SU-DHL-6 (cell line): Measurements from ENCODE around the gene TMEM60.

ENCODE experiments used
- CTCF ChIP-seq: fragments of 200-600 bp; sonication (generic); IDR thresholded peaks from one replicate; pipeline ENCODE4 v1.5.1; 2017; ENCODE audit warnings: antibody characterized with exemption, mild to moderate bottlenecking, low read length, moderate library complexity; ENCODE audit not compliant: insufficient read depth, poor library complexity, severe bottlenecking
- EZH2phosphoT487 ChIP-seq: fragments of 200-600 bp; sonication (generic), shearing (Covaris generic); conservative IDR thresholded peaks from 2 replicates; pipeline ENCODE4 v1.6.1; 2018; ENCODE audit warnings: mild to moderate bottlenecking, antibody characterized with exemption, low read length, moderate library complexity, mixed read lengths

- TF ChIP-seq CTCF: no peak
- TF ChIP-seq EZH2phosphoT487: no peak
Observed at GRCh38 chr7:77788327-77788902, 9.8 kb downstream of the TMEM60 start.
